Measurements from ENCODE around the gene NR2C2. TPM values are rescaled to one million over a fixed set of nuclear protein-coding genes. Genes with fewer than 3 reads are reported as not detected.

The NR2C2 gene
- total RNA-seq, 1 donor from 2014 or later, result 23.5 TPM

GRCh38 chr3:15060029-15060428 is 112.6 kb downstream of the NR2C2 start:
- no peak overlapping the region for H3K27ac ChIP-seq
- intact Hi-C loops (cut with DNase I), result loop anchor here (10.0 kb wide), 1 partner anchor 115 kb away; the partner anchor contains the start of gene NR2C2
- H3K4me3 ChIP-seq, result no peak overlapping the region
- peaks cover 23 to 28% of the 10 kb centered on the region in 2 donors for H3K36me3 ChIP-seq
- DNase-seq (ENCODE audit: low spot score in 2 of 2), result no peak
- no peaks in the 10 kb centered on the region for H3K27me3 ChIP-seq
- TF ChIP-seq, protein P1, sequence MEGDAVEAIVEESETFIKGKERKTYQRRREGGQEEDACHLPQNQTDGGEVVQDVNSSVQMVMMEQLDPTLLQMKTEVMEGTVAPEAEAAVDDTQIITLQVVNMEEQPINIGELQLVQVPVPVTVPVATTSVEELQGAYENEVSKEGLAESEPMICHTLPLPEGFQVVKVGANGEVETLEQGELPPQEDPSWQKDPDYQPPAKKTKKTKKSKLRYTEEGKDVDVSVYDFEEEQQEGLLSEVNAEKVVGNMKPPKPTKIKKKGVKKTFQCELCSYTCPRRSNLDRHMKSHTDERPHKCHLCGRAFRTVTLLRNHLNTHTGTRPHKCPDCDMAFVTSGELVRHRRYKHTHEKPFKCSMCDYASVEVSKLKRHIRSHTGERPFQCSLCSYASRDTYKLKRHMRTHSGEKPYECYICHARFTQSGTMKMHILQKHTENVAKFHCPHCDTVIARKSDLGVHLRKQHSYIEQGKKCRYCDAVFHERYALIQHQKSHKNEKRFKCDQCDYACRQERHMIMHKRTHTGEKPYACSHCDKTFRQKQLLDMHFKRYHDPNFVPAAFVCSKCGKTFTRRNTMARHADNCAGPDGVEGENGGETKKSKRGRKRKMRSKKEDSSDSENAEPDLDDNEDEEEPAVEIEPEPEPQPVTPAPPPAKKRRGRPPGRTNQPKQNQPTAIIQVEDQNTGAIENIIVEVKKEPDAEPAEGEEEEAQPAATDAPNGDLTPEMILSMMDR (IDR thresholded peaks at IDR 0.05), result no peak
- peaks cover 0 to 5% of the 10 kb centered on the region in 2 donors for H3K4me1 ChIP-seq
- no peaks in the 10 kb centered on the region for H3K9me3 ChIP-seq

DNA sequence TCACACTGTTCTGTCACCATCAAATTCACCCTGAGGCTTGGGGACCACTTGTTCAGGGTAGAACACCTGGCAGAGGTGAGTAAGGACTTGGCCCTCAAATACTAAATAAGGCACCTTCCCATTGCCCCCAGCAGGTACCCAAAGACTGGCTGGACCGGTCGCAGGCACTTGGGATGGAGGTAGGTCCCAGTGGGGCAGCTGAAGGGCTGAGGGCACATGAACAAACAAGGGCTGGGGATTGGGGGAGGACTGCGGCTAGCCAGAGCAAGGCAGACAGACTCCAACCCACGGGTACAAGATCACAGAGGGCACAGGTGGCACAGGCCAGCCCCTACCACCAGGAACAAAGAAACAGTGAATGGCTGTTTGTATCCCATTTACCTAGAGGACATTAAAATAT is 115.9 kb downstream of the NR2C2 start:
- intact Hi-C loops (cut with DNase I), result loop anchor here (10.0 kb wide), 1 partner anchor 118 kb away; the partner anchor contains the start of gene NR2C2
- Histone ChIP-seq H3K4me1 (peaks cover 0 to 5% of the 10 kb centered on the region in 2 donors), H3K4me3 (no peak overlapping the region), H3K27ac (no peak overlapping the region), H3K36me3 (peaks cover 11% of the 10 kb centered on the region in 2 donors), H3K27me3 (no peaks in the 10 kb centered on the region), H3K9me3 (no peaks in the 10 kb centered on the region)
- TF ChIP-seq, protein P1 (IDR thresholded peaks at IDR 0.05), result no peak
- no peak for DNase-seq (ENCODE audit: low spot score in 2 of 2)

- no peaks in the 10 kb centered on the region for H3K9me3 ChIP-seq
- DNase-seq (ENCODE audit: low spot score in 2 of 2), result no peak
- H3K36me3 ChIP-seq, result peaks cover 6% of the 10 kb centered on the region in 2 donors
- peak overlapping the region; percentile 69 to 95 for H3K4me3 ChIP-seq
- intact Hi-C loops (cut with DNase I), result loop anchor here (2.0 to 10.0 kb wide), 2 partner anchors 35 to 119 kb away; partner anchors contain the start of genes NR2C2 and RBSN
- H3K27me3 ChIP-seq, result no peaks in the 10 kb centered on the region
- TF ChIP-seq, protein P1 (IDR thresholded peaks at IDR 0.05), result no peak
- H3K4me1 ChIP-seq, result peaks cover 0 to 5% of the 10 kb centered on the region in 2 donors
- no peak overlapping the region for H3K27ac ChIP-seq
These were observed 116.4 kb downstream of the NR2C2 start for GRCh38 chr3:15063656-15064286.

GRCh38 chr3:15064299-15064834 is 117.0 kb downstream of the NR2C2 start:
- peak overlapping the region; percentile 69 to 71 for H3K27ac ChIP-seq
- no peaks in the 10 kb centered on the region for H3K9me3 ChIP-seq
- no peaks in the 10 kb centered on the region for H3K27me3 ChIP-seq
- peaks cover 0 to 5% of the 10 kb centered on the region in 2 donors for H3K4me1 ChIP-seq
- DNase-seq (ENCODE audit: low spot score in 2 of 2), result no peak
- intact Hi-C loops (cut with DNase I), result loop anchor here (2.0 to 10.0 kb wide), 2 partner anchors 34 to 120 kb away; partner anchors contain the start of genes NR2C2 and RBSN
- peak overlapping the region; percentile 69 to 95 for H3K4me3 ChIP-seq
- TF ChIP-seq, protein P1 (IDR thresholded peaks at IDR 0.05), result no peak
- peaks cover 0 to under 1% of the 10 kb centered on the region in 2 donors for H3K36me3 ChIP-seq

DNA sequence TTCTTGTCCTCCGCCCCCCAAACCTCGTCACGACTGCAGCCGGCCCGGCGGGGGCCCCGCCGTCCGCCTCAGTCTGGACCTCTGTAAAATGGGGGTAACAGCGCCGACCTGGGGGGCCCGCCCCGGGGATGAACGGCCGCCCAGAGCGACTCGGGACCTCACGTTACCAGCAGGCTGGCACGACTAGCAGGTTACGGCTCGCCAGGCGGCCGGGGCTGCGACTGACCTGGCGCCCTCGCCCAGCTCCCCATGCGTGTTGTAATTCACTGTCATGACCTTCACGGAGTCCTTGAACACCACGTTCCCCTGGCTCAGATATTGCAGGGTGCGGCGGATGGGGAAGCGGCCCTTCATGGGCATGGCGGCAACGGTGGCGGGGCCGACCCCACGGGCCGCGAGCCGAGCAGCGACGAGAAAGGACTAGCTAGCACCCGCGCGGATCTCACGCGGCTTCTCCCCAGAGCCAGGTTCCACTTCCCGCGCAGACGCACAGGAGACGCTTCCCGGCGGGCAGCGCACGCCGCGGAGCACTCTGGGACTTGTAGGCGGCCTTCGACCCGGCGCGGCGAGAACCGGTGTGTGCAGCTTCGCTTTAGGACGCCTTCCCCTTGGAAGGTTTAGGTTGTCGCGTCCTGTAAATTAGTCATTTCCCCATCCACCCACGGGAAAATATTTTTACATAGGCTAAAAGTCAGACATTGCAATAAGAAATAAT is 117.6 kb downstream of the NR2C2 start, which contains the start of gene MRPS25:
TSS of gene MRPS25 (minus strand) at position 481 of the 715 bp plus-strand sequence. CDS start at position 360, 121 bp downstream.
- H3K27me3 ChIP-seq, result no peaks in the 10 kb centered on the region
- H3K36me3 ChIP-seq, result peaks cover 0 to 5% of the 10 kb centered on the region in 2 donors
- H3K4me1 ChIP-seq, result peaks cover 0 to 5% of the 10 kb centered on the region in 2 donors
- H3K27ac ChIP-seq, result peak within 1 kb of the TSS; percentile 69 to 71
- peak; percentile 62 to 95 for DNase-seq (ENCODE audit: low spot score in 2 of 2)
- peak within 1 kb of the TSS; percentile 69 to 95 for H3K4me3 ChIP-seq
- TF ChIP-seq, protein P1 (IDR thresholded peaks at IDR 0.05), result no peak
- intact Hi-C loops (cut with DNase I), result loop anchor here (2.0 to 10.0 kb wide), 2 partner anchors 34 to 120 kb away; partner anchors contain the start of genes NR2C2 and RBSN
- H3K9me3 ChIP-seq, result no peaks in the 10 kb centered on the region

Data from ascending aorta (tissue), 2 donors.